ENCODE data around the gene C22orf31. TPM values are rescaled to one million over a fixed set of nuclear protein-coding genes. Genes with fewer than 3 reads are reported as not detected.
A peak's percentile ranks its signal among the peaks of the same experiment; 100 is the strongest.

C22orf31 gene
- total RNA-seq, 1 donor from 2014 or later = 0.45 TPM

GRCh38 chr22:29012101-29012433 lies 49.6 kb downstream of the C22orf31 start:
- Mint-ChIP-seq H3K27ac (peak overlapping the region; percentile 64), H3K4me1 (peaks cover 53% of the 10 kb centered on the region), H3K4me3 (no peak overlapping the region), H3K9me3 (no peaks in the 10 kb centered on the region), H3K27me3 (ENCODE audit: low read depth) (no peaks in the 10 kb centered on the region), H3K36me3 (peaks cover 3% of the 10 kb centered on the region)
- TF ChIP-seq CTCF (IDR thresholded peaks at IDR 0.05; ENCODE audit: unreplicated experiment) = no peak
- no peak for DNase-seq (ENCODE audit: low spot score in 2 of 2, unreplicated experiment in 2 of 2)

GRCh38 chr22:29011240-29012100 lies 50.2 kb downstream of the C22orf31 start:
- peaks cover 3% of the 10 kb centered on the region for H3K36me3 Mint-ChIP-seq
- DNase-seq (ENCODE audit: low spot score in 2 of 2, unreplicated experiment in 2 of 2) = no peak
- peaks cover 59% of the 10 kb centered on the region for H3K4me1 Mint-ChIP-seq
- peak overlapping the region; percentile 66 for H3K27ac Mint-ChIP-seq
- H3K9me3 Mint-ChIP-seq = no peaks in the 10 kb centered on the region
- H3K4me3 Mint-ChIP-seq = no peak overlapping the region
- no peak for TF ChIP-seq CTCF (IDR thresholded peaks at IDR 0.05; ENCODE audit: unreplicated experiment)
- no peaks in the 10 kb centered on the region for H3K27me3 Mint-ChIP-seq (ENCODE audit: low read depth)

GRCh38 chr22:29009148-29009547 lies 52.5 kb downstream of the C22orf31 start:
- Mint-ChIP-seq H3K9me3 (no peaks in the 10 kb centered on the region), H3K4me3 (no peak overlapping the region), H3K27me3 (ENCODE audit: low read depth) (no peaks in the 10 kb centered on the region), H3K36me3 (no peaks in the 10 kb centered on the region), H3K27ac (peak overlapping the region; percentile 65), H3K4me1 (peaks cover 74% of the 10 kb centered on the region)
- DNase-seq (ENCODE audit: low spot score in 2 of 2, unreplicated experiment in 2 of 2) = no peak
- no peak for TF ChIP-seq CTCF (IDR thresholded peaks at IDR 0.05; ENCODE audit: unreplicated experiment)

Other genes starting within 250 kb of the C22orf31 start
- gene ZNRF3, start 178.3 kb downstream of the C22orf31 start, total RNA-seq = 35.9 to 37.3 TPM (median 36.4 TPM) in 3 replicates
- gene KREMEN1, start 11.2 kb upstream of the C22orf31 start, total RNA-seq = 24.4 to 30.9 TPM (median 28.5 TPM) in 3 replicates
- gene EMID1, start 144.1 kb upstream of the C22orf31 start, total RNA-seq = 15.7 to 18.1 TPM (median 17.6 TPM) in 3 replicates
- 55.9 to 59.6 TPM (median 58.0 TPM) in 3 replicates for gene RHBDD3, start 206.2 kb upstream of the C22orf31 start, total RNA-seq
- gene EWSR1, start 206.4 kb upstream of the C22orf31 start, total RNA-seq = 364 to 381 TPM (median 379 TPM) in 3 replicates
- 13.4 to 14.6 TPM (median 13.6 TPM) in 3 replicates for gene GAS2L1, start 244.8 kb upstream of the C22orf31 start, total RNA-seq